ENCODE results near the gene S100A16.
"Not testable (repeated sequence)": the region's sequence is repeated elsewhere in the genome, so short reads cannot be mapped to it uniquely, and the experiment has no call there.

S100A16 gene

GRCh38 chr1:153563483-153563901 is 49.4 kb downstream of the S100A16 start:
- no peak for DNase-seq (ENCODE audit: low spot score)

GRCh38 chr1:153562021-153562420 is 50.9 kb downstream of the S100A16 start:
- DNase-seq (ENCODE audit: low spot score): not testable (repeated sequence)

GRCh38 chr1:153561466-153561985 is 51.4 kb downstream of the S100A16 start:
- DNase-seq (ENCODE audit: low spot score): no peak

GRCh38 chr1:153560771-153561465 is 52.0 kb downstream of the S100A16 start:
- no peak for DNase-seq (ENCODE audit: low spot score)

- DNase-seq (ENCODE audit: low spot score): no peak
These were observed 52.7 kb downstream of the S100A16 start for GRCh38 chr1:153560241-153560640.

GRCh38 chr1:153557877-153558276 is 55.1 kb downstream of the S100A16 start:
- no peak for DNase-seq (ENCODE audit: low spot score)
